Endometrial microvascular endothelial cells (primary cell): ENCODE measurements around the gene GABPB2. TPM values are rescaled to one million over a fixed set of nuclear protein-coding genes. Genes with fewer than 3 reads are reported as not detected.

Experiments used
- in situ Hi-C: cut with HindIII; loops from 2 replicates; pipeline ENCODE4 v1.10.0; 2017; ENCODE audit warnings: low sequenced_read_pairs, low pct_unique_long_range_greater_than_20kb; ENCODE audit errors: inconsistent ontology term
- total RNA-seq: library from RNA; depleted of rRNA; stranded (reverse); fragments of >200 nt; gene quantifications from one replicate; pipeline ENCODE4 v1.2.3, GENCODE V29; 2015; ENCODE audit errors: inconsistent ontology term

Gene GABPB2
- total RNA-seq, result 14.4 TPM

DNA sequence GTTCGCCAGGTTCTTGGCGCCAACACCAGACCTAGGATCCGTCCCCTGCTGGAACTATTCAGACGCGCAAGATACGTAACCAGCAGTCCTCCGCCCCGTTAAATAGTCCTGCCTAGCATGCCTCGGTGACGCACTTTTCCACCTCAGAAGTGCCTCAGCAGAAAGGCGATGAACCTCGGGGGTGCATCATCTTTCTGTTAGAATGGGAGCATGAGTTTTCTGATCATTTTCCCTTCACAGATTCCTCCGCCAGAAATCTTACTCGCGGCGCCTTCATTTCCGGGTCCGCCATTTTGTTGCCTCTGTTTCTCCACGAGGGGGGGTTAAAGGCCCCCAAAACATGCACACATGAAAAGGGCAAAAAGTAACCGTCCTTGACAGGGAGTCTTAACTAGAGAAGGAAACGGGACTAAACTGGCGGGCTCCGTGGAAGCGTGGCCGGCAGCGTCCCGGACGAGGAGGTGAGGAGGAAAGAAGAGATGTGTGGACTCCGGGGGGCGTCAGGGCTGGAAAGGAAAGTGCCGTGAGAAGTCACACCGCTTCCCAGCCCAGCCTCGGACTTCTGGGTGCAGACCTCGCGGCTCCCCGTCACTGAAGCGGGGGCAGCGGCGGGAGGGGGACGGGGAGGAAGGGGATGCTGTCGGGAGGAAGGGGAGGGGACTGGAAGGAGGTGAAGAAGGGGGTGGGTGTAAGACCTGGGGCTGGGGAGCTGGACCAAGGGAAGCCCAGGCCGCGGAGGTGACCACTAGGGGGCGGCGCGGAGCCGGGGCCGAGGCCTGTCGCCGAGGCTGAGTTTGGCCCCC, at the start of gene GABPB2:
TSS of gene GABPB2 (plus strand) at position 288 of the 803 bp plus-strand sequence. CDS start 17,429 bp downstream, outside the sequence.
- in situ Hi-C loops, result no loop called here

- in situ Hi-C loops, result no loop called here
Measured at GRCh38 chr1:151024540-151025146, 45.9 kb upstream of the GABPB2 start.

DNA sequence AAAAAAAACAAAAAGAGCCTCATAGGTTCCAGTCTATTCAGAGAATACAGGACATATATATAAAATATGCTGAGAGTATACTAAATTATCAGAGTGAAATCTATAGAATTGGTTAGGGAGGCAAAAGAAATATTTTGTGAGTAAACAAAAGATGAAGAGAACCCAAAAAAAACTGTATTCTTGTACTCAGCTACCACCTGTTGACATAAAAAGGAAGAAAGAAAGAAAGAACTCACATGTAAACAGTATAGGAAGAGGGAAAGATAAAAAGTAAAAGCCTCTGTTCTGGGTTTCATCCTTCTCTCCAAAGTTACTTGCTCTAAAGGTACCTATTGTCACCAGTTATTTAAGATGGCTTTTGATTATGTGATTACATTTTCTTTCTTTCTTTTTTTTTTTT, 44.1 kb upstream of the GABPB2 start:
- in situ Hi-C loops, result no loop called here

- in situ Hi-C loops, result no loop called here
Measured at GRCh38 chr1:151032164-151032563, 38.4 kb upstream of the GABPB2 start.

DNA sequence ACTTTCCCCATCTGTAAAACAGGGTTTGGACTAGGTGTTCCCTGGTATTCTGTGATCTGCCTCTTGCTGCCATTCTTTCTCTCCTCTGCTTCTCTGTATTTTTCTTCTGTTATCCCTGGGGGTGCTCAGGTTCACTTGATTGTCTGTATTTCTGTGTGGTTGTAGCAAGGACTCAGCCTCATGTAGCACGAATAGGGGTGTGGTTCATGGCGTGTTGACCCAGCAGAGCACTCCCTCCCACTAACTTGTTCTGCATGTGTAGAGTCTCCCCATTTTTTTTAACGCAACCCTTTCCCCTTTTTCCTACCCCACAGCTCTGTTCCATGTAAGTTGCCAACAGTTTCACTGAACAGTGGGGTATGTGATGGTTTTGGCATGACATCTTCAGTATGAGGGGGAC, 35.4 kb upstream of the GABPB2 start:
- in situ Hi-C loops, result no loop called here

- in situ Hi-C loops, result no loop called here
Measured at GRCh38 chr1:151036356-151036755, 34.2 kb upstream of the GABPB2 start, which contains the start of gene BNIPL. BNIPL (plus strand) TSS chr1:151036586; CDS start chr1:151036726, 140 bp downstream.

GRCh38 chr1:151037032-151037431, 33.5 kb upstream of the GABPB2 start:
- in situ Hi-C loops, result no loop called here

- in situ Hi-C loops, result no loop called here
Measured at GRCh38 chr1:151039521-151039920, 31.0 kb upstream of the GABPB2 start.

- in situ Hi-C loops, result no loop called here
Measured at GRCh38 chr1:151043163-151043562, 27.4 kb upstream of the GABPB2 start.

- in situ Hi-C loops, result no loop called here
Measured at GRCh38 chr1:151047591-151047924, 23.0 kb upstream of the GABPB2 start, which contains the start of gene C1orf56. C1orf56 (plus strand) TSS chr1:151047751; CDS start chr1:151047848, 97 bp downstream.

GRCh38 chr1:151047925-151048644, 22.5 kb upstream of the GABPB2 start:
- in situ Hi-C loops, result no loop called here

GRCh38 chr1:151048645-151049032, 21.9 kb upstream of the GABPB2 start:
- in situ Hi-C loops, result no loop called here

GRCh38 chr1:151049458-151049857, 21.1 kb upstream of the GABPB2 start:
- in situ Hi-C loops, result no loop called here

GRCh38 chr1:151050051-151050688, 20.4 kb upstream of the GABPB2 start:
- in situ Hi-C loops, result no loop called here

DNA sequence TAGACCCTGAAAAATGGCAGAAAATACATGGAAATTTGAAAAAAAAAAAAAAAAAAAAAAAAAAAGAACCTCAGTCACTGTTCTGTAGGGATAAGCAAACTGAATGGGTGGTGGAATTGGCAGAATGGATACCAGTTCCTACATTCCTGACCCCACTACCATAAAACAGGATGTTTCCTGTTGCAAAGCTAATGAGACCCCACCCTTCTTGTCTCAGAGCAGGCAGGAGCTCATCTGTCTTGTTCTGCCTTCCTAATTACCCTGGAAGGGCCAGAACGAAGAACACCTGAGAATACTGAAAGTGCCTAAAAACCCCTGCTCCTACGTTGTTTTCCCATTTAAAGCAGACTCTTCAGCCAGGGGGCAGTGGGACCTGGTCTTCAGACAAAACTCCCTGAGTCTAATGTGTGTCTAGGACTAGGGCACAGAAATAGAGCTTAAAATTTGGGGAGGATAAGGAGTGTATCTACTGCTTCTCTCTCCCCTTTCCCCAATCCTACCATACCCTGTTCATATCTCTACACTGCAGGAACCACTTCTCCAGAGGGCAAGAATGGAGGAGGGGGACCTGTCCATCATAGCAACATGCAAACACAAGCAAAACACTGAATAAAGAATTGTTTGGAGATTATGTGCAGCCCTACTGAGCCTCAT, 19.1 kb upstream of the GABPB2 start:
- in situ Hi-C loops, result no loop called here

DNA sequence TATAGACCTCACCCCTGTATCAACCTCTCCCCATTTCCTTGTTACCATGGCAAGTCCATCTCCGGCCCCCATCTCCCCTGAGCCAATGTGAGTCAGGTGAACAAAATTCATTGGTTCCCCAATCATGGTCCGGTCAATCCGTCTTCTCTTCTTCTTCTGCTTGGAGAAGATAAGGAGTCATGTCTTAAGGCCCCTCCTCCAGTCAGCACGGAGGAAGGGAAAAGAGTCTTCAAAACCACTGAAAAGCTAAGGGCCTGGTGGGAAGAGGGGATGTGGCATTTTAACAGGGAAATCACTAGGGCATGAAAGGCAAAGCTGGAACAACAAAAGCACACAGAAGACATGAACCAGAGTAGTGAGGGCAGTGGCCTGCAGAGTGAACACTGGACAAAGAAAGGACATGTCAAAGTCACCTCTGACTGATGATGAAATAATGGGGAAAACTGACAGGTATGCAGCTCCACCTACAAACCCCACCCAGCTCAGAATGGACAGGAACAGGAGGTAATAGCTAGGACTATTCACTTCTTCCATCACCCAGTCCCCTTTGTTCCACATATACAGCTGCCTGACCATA, 15.5 kb upstream of the GABPB2 start:
- in situ Hi-C loops, result no loop called here

DNA sequence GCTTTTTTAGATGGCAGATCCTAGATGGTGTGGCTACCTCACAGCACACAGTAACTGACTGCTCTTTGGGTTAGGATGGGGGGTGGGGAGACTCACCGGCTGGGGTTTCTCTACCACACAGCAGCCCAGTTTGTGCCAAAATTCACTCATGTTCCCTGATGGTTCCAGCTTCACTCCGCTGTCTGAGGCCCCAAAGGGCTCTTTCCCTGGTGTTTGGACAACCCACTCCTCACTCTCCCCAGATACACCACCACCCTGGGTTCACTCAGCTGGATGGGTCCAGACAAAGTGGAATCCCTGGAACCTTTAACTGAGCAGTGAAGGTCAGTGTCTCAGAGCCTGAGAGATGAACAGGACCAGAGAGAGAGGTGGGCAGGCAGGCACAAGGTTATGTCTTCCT, 15.0 kb upstream of the GABPB2 start:
- in situ Hi-C loops, result no loop called here

DNA sequence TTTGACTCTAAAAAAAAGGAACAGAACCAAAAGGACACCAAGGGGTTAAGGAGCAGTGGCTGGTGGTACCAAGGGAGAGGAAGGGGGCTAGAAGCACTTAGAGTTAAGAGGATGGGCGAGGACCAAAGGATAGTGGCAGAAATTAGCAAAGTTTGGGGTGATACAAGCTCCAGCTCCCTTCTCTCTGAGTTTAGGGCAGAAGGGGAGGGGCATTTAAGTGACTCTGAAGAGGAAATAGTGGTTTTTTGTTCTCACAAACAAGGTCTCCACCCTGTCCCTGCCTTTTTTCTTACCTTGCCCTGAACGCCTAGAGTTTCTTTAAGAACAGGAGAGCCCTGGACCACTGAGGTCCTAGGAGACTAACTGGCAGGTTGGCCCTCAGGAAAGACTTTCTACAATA, 14.4 kb upstream of the GABPB2 start:
- in situ Hi-C loops, result no loop called here
